Lung (tissue), 12 donors: ENCODE results near the gene PRKG1. TPM values are rescaled to one million over a fixed set of nuclear protein-coding genes. Genes with fewer than 3 reads are reported as not detected.

Experiments used
- ATAC-seq: fragments of 200-7000 bp; cut with Tn5 transposase; one replicate; pipeline ENCODE4 v1.9.1; 2020; ENCODE audit warnings: moderate number of reproducible peaks; ENCODE audit not compliant: insufficient read depth, low FRiP score
- DNase-seq, 3 donors: peaks; one replicate each; pipeline ENCODE4 v3.0.0-alpha.2; 2013 to 2017
- H3K27ac ChIP-seq, 2 donors: one replicate each; pipeline ENCODE4 v1.5.1; 2013; ENCODE audit warnings: mild to moderate bottlenecking in 2 of 2, moderate library complexity in 2 of 2, control low read depth in 1 of 2, inconsistent platforms in 1 of 2, low read depth in 1 of 2, low read length in 1 of 2
- H3K27me3 ChIP-seq, 3 donors: one replicate each; pipeline ENCODE4 v1.5.1; 2013; ENCODE audit warnings: low read length in 2 of 3; ENCODE audit not compliant: control insufficient read depth in 3 of 3, insufficient read depth in 3 of 3
- H3K36me3 ChIP-seq, 4 donors: one replicate each; pipeline ENCODE4 v1.5.1; 2013; ENCODE audit warnings: low read length in 4 of 4, mild to moderate bottlenecking in 1 of 4, moderate library complexity in 1 of 4; ENCODE audit not compliant: control insufficient read depth in 4 of 4, insufficient read depth in 4 of 4
- H3K4me1 ChIP-seq, 5 donors: one replicate each; pipeline ENCODE4 v1.5.1; 2013; ENCODE audit warnings: low read length in 5 of 5, mild to moderate bottlenecking in 2 of 5, moderate library complexity in 1 of 5; ENCODE audit not compliant: control insufficient read depth in 5 of 5, insufficient read depth in 5 of 5
- H3K4me3 ChIP-seq: one replicate; pipeline ENCODE4 v1.5.1; 2013; ENCODE audit warnings: mild to moderate bottlenecking, control low read depth, moderate library complexity
- H3K9ac ChIP-seq, 2 donors: one replicate each; pipeline ENCODE4 v1.5.1; 2013; ENCODE audit warnings: low read length in 2 of 2, control low read depth in 1 of 2; ENCODE audit not compliant: insufficient read depth in 1 of 2
- H3K9me3 ChIP-seq, 4 donors: one replicate each; pipeline ENCODE4 v1.5.1; 2013; ENCODE audit warnings: low read length in 3 of 4, mild to moderate bottlenecking in 1 of 4, moderate library complexity in 1 of 4; ENCODE audit not compliant: control insufficient read depth in 4 of 4, insufficient read depth in 3 of 4
- CTCF ChIP-seq: IDR thresholded peaks from 2 replicates; pipeline ENCODE4 v1.5.1; 2012; ENCODE audit warnings: mild to moderate bottlenecking; ENCODE audit errors: control extremely low read depth, extremely low read depth
- WGBS, 2 donors: extraction: QIAGEN DNeasy Blood & Tissue Kit; methylation state at CpG; one replicate each; pipeline ENCODE4 v1.1.7; 2013; 5-methylcytosine and 5-hydroxymethylcytosine counted together
- polyA plus RNA-seq, 2 donors: library from polyadenylated mRNA; stranded (reverse); fragments of 200-250 nt; gene quantifications; one replicate each; pipeline ENCODE4 v1.2.1, GENCODE V29; 2013
- total RNA-seq, 2 donors: library from RNA; depleted of rRNA in 1 of 2; stranded (reverse); fragments of >200 nt in 1 of 2; gene quantifications; one replicate each; pipeline ENCODE4 v1.2.1, GENCODE V29; 2014 to 2021
- donor health status: control.
- donor health status: control.
- donor health status: Bipolar disorder and iron deficiency.
- donor health status: healthy.
- donor health status: DM: yes; HTN: yes; CAD: no.

Gene PRKG1
- total and polyA plus RNA-seq, 4 donors = 2.1 to 50.8 (median 15.1) TPM

- TF ChIP-seq CTCF = peak; percentile 48
- DNase-seq = peak; percentile 60 to 92 (median 89)
- Histone ChIP-seq H3K4me1 (peaks cover 0 to 31% (median 0%) of the 10 kb centered on the region in 5 donors), H3K36me3 (no peaks in the 10 kb centered on the region), H3K9ac (no peak overlapping the region), H3K27me3 (no peaks in the 10 kb centered on the region), H3K4me3 (no peak overlapping the region), H3K9me3 (no peaks in the 10 kb centered on the region), H3K27ac (no peak overlapping the region)
- ATAC-seq = no peak
These were observed 1141.6 kb downstream of the PRKG1 start for GRCh38 chr10:52215745-52216361.

GRCh38 chr10:52216852-52217251, 1142.6 kb downstream of the PRKG1 start:
- Histone ChIP-seq H3K9me3 (no peaks in the 10 kb centered on the region), H3K36me3 (no peaks in the 10 kb centered on the region), H3K27ac (no peak overlapping the region), H3K4me3 (no peak overlapping the region), H3K9ac (peak overlapping the region in 1 of 2 donors; percentile 16), H3K27me3 (no peaks in the 10 kb centered on the region), H3K4me1 (peaks cover 0 to 26% (median 0%) of the 10 kb centered on the region in 5 donors)
- DNase-seq (peak; percentile 67 to 89 (median 88)), ATAC-seq (no peak)
- 10 to 31% methylated on average over 2 of the region's 2 CpGs for WGBS, 2 donors
- no peak for TF ChIP-seq CTCF

GRCh38 chr10:52217531-52217930, 1143.2 kb downstream of the PRKG1 start:
- no peak for DNase-seq
- H3K4me3 ChIP-seq = no peak overlapping the region
- no peak overlapping the region for H3K9ac ChIP-seq
- no peaks in the 10 kb centered on the region for H3K27me3 ChIP-seq
- no peaks in the 10 kb centered on the region for H3K9me3 ChIP-seq
- WGBS, 2 donors = 69 to 70% methylated on average over 1 of the region's 1 CpG
- TF ChIP-seq CTCF = no peak
- H3K4me1 ChIP-seq = peaks cover 0 to 19% (median 0%) of the 10 kb centered on the region in 5 donors
- no peak overlapping the region for H3K27ac ChIP-seq
- no peak for ATAC-seq
- no peaks in the 10 kb centered on the region for H3K36me3 ChIP-seq

GRCh38 chr10:52220947-52221346, 1146.7 kb downstream of the PRKG1 start:
- no peak for ATAC-seq
- no peak overlapping the region for H3K4me3 ChIP-seq
- WGBS, 2 donors = 90 to 96% methylated on average over 3 of the region's 3 CpGs

More at GRCh38 chr10:52220947-52221346, 1146.7 kb downstream of the PRKG1 start:
- no peak for TF ChIP-seq CTCF
- Histone ChIP-seq H3K4me1 (peaks cover 0 to 11% (median 0%) of the 10 kb centered on the region in 5 donors), H3K27me3 (no peaks in the 10 kb centered on the region), H3K9ac (no peak overlapping the region), H3K27ac (no peak overlapping the region), H3K36me3 (no peaks in the 10 kb centered on the region), H3K9me3 (no peaks in the 10 kb centered on the region)
- no peak for DNase-seq
